NCI-H82 (cell line): ENCODE measurements around the gene SCARB1.
A peak's percentile ranks its signal among the peaks of the same experiment; 100 is the strongest.
"Not testable (repeated sequence)": the region's sequence is repeated elsewhere in the genome, so short reads cannot be mapped to it uniquely, and the experiment has no call there.

Experiments used
- DNase-seq: peaks from one replicate; lab custom pipeline; 2025; lab: John Stamatoyannopoulos, UW

Gene SCARB1

GRCh38 chr12:124863416-124864325 lies at the start of gene SCARB1:
Gene SCARB1, minus strand, starts transcription at chr12:124863864. Its CDS starts 144 bp downstream, at chr12:124863720.
- peak; percentile 92 for DNase-seq

GRCh38 chr12:124912529-124913287 lies 49.0 kb upstream of the SCARB1 start:
- not testable (repeated sequence) for DNase-seq

GRCh38 chr12:124911521-124911920 lies 47.9 kb upstream of the SCARB1 start:
- not testable (repeated sequence) for DNase-seq

GRCh38 chr12:124910561-124911478 lies 47.2 kb upstream of the SCARB1 start:
- no peak for DNase-seq

- no peak for DNase-seq
Measured at GRCh38 chr12:124909831-124910560, 46.3 kb upstream of the SCARB1 start.

- no peak for DNase-seq
Measured at GRCh38 chr12:124906606-124907261, 43.1 kb upstream of the SCARB1 start.

- peak; percentile 46 for DNase-seq
Measured at GRCh38 chr12:124904306-124905098, 40.8 kb upstream of the SCARB1 start.

- DNase-seq = no peak
Measured at GRCh38 chr12:124902916-124903315, 39.3 kb upstream of the SCARB1 start.

- DNase-seq = no peak
Measured at GRCh38 chr12:124901003-124901402, 37.3 kb upstream of the SCARB1 start.

GRCh38 chr12:124900345-124900795 lies 36.7 kb upstream of the SCARB1 start:
- not testable (repeated sequence) for DNase-seq

- no peak for DNase-seq
Measured at GRCh38 chr12:124898923-124899294, 35.2 kb upstream of the SCARB1 start.

GRCh38 chr12:124898200-124898922 lies 34.7 kb upstream of the SCARB1 start:
- DNase-seq = peak; percentile 78

- no peak for DNase-seq
Measured at GRCh38 chr12:124896461-124896860, 32.8 kb upstream of the SCARB1 start.

GRCh38 chr12:124893792-124894516 lies 30.3 kb upstream of the SCARB1 start:
- no peak for DNase-seq

GRCh38 chr12:124888260-124888659 lies 24.6 kb upstream of the SCARB1 start:
- DNase-seq = no peak

- not testable (repeated sequence) for DNase-seq
Measured at GRCh38 chr12:124887766-124888165, 24.1 kb upstream of the SCARB1 start.

- peak; percentile 83 for DNase-seq
Measured at GRCh38 chr12:124884587-124885438, 21.1 kb upstream of the SCARB1 start.
